Fibroblast of lung (primary cell): ENCODE measurements around the gene COPE. TPM values are rescaled to one million over a fixed set of nuclear protein-coding genes. Genes with fewer than 3 reads are reported as not detected.

Source experiments
- DNase-seq, 2 donors: peaks; one replicate each; pipeline versions ENCODE4 v3.0.0 to v3.0.0-alpha.2; 2010; ENCODE audit warnings: low read depth in 2 of 2
- H2AFZ ChIP-seq: 2 replicates; pipeline ENCODE4 v1.5.1; 2012; ENCODE audit warnings: low read length, control low read depth, inconsistent platforms
- H3K27ac ChIP-seq: 2 replicates; pipeline ENCODE4 v1.5.1; 2011; ENCODE audit warnings: low read length, control low read depth; ENCODE audit not compliant: insufficient read depth
- H3K27me3 ChIP-seq: 2 replicates; pipeline ENCODE4 v1.5.1; 2011; ENCODE audit warnings: mild to moderate bottlenecking, low read length; ENCODE audit not compliant: control insufficient read depth, insufficient read depth
- H3K36me3 ChIP-seq: 2 replicates; pipeline ENCODE4 v1.5.1; 2011; ENCODE audit warnings: low read length; ENCODE audit not compliant: control insufficient read depth, insufficient read depth
- H3K4me1 ChIP-seq: 2 replicates; pipeline ENCODE4 v1.5.1; 2011; ENCODE audit warnings: low read length; ENCODE audit not compliant: control insufficient read depth, insufficient read depth; ENCODE audit errors: extremely low read depth
- H3K4me2 ChIP-seq: 2 replicates; pipeline ENCODE4 v1.5.1; 2011; ENCODE audit warnings: low read length, control low read depth; ENCODE audit not compliant: insufficient read depth; ENCODE audit errors: extremely low read depth
- H3K4me3 ChIP-seq, 4 experiments: fragments of 200-600 bp in 1 of 4; sonication (generic) in 1 of 4; replicated peaks in 1 of 4; 2 replicates each; pipeline ENCODE4 v1.5.1; 2011 to 2016; ENCODE audit warnings: low read length in 4 of 4, low read depth in 3 of 4, mild to moderate bottlenecking in 3 of 4, control low read depth in 2 of 4, inconsistent platforms in 1 of 4, mixed read lengths in 1 of 4; ENCODE audit not compliant: insufficient read depth in 1 of 4; ENCODE audit errors: control extremely low read depth in 1 of 4
- H3K79me2 ChIP-seq: 2 replicates; pipeline ENCODE4 v1.5.1; 2012; ENCODE audit warnings: mild to moderate bottlenecking, low read length, inconsistent platforms; ENCODE audit not compliant: control insufficient read depth, insufficient read depth
- H3K9ac ChIP-seq: 2 replicates; pipeline ENCODE4 v1.5.1; 2011; ENCODE audit warnings: mild to moderate bottlenecking, low read length, control low read depth; ENCODE audit not compliant: insufficient read depth
- H3K9me3 ChIP-seq: 2 replicates; pipeline ENCODE4 v1.5.1; 2012; ENCODE audit warnings: low read depth, low read length; ENCODE audit not compliant: control insufficient read depth, insufficient read depth
- H4K20me1 ChIP-seq: 2 replicates; pipeline ENCODE4 v1.5.1; 2011; ENCODE audit warnings: low read length; ENCODE audit not compliant: control insufficient read depth, insufficient read depth; ENCODE audit errors: extremely low read depth
- CTCF ChIP-seq, 2 donors: IDR thresholded peaks in 1 of 2; conservative IDR thresholded peaks in 1 of 2; 1 replicate in 1 of 2; 2 replicates in 1 of 2; pipeline ENCODE4 v1.5.1; 2011 to 2012; ENCODE audit warnings: low read length in 2 of 2, control low read depth in 1 of 2, inconsistent platforms in 1 of 2, low read depth in 1 of 2, mild to moderate bottlenecking in 1 of 2
- EZH2 ChIP-seq: IDR thresholded peaks from 2 replicates; pipeline ENCODE4 v1.5.1; 2012; ENCODE audit warnings: low read length, control low read depth, mild to moderate bottlenecking; ENCODE audit errors: missing control alignments
- polyA plus RNA-seq, 2 donors: library from polyadenylated mRNA; depleted of rRNA in 1 of 2; stranded (reverse) in 1 of 2; unstranded in 1 of 2; fragments of >200 nt; gene quantifications; 2 replicates each; pipeline ENCODE4 v1.2.1, GENCODE V29; 2011 to 2012; ENCODE audit warnings: missing spikeins in 1 of 2
- total RNA-seq: library from RNA; depleted of rRNA; stranded (reverse); fragments of >200 nt; gene quantifications from 2 replicates; pipeline ENCODE4 v1.2.1, GENCODE V29; 2014

COPE gene
- total and polyA plus RNA-seq, 2 donors (not counting 1 experiment from before 2014, with no cell fraction given), result 146 to 182 TPM

- Histone ChIP-seq H4K20me1 (no peaks in the 10 kb centered on the region), H3K4me3 (no peak overlapping the region), H3K27ac (no peak overlapping the region), H3K9me3 (no peaks in the 10 kb centered on the region), H3K27me3 (no peaks in the 10 kb centered on the region), H3K4me2 (no peak overlapping the region), H2AFZ (no peak overlapping the region), H3K79me2 (no peaks in the 10 kb centered on the region), H3K36me3 (peaks cover 1% of the 10 kb centered on the region), H3K4me1 (no peaks in the 10 kb centered on the region), H3K9ac (no peak overlapping the region)
- no peak for TF ChIP-seq EZH2
- no peak for TF ChIP-seq CTCF (conservative IDR thresholded peaks at IDR 0.05 in 1 of 2, IDR thresholded peaks at IDR 0.05 in 1 of 2; ENCODE audit: low read depth in 1 of 2, low read length in 2 of 2)
- DNase-seq, result no peak
Measured at GRCh38 chr19:18951721-18952281, 32.6 kb upstream of the COPE start.

- H3K4me3 ChIP-seq, result no peak overlapping the region
- no peaks in the 10 kb centered on the region for H3K79me2 ChIP-seq
- no peaks in the 10 kb centered on the region for H3K9me3 ChIP-seq
- no peaks in the 10 kb centered on the region for H3K4me1 ChIP-seq
- H4K20me1 ChIP-seq, result no peaks in the 10 kb centered on the region
- no peak overlapping the region for H3K27ac ChIP-seq
- no peak for TF ChIP-seq EZH2
- TF ChIP-seq CTCF (conservative IDR thresholded peaks at IDR 0.05 in 1 of 2, IDR thresholded peaks at IDR 0.05 in 1 of 2; ENCODE audit: low read depth in 1 of 2, low read length in 2 of 2), result no peak
- H2AFZ ChIP-seq, result no peak overlapping the region
- H3K4me2 ChIP-seq, result no peak overlapping the region
- H3K9ac ChIP-seq, result no peak overlapping the region
- DNase-seq, result no peak
- H3K36me3 ChIP-seq, result peaks cover 1% of the 10 kb centered on the region
- H3K27me3 ChIP-seq, result no peaks in the 10 kb centered on the region
Measured at GRCh38 chr19:18949858-18950257, 30.7 kb upstream of the COPE start.

DNA sequence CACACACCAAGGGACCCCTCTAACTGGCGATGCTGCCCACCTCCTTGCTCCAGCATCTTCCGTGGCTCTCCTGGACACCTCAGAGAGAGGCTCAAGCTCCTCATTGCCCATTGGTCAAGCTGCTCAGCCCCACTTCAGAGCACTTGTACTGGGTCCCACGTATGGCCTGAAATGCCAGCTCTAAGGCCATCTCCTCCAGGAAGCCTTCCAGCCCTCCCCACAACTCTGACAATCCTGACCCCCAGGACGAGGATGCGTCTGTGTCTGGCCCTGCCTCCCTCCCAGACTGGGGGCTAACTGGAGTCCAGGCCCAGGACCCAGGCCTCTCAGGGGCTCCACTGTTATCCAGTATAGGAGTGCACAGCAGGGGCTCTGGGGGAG is 29.8 kb upstream of the COPE start:
- no peak for DNase-seq
- no peak overlapping the region for H2AFZ ChIP-seq
- H3K4me1 ChIP-seq, result no peaks in the 10 kb centered on the region
- peaks cover 1% of the 10 kb centered on the region for H3K36me3 ChIP-seq
- H3K79me2 ChIP-seq, result no peaks in the 10 kb centered on the region
- no peak overlapping the region for H3K4me2 ChIP-seq
- H4K20me1 ChIP-seq, result no peaks in the 10 kb centered on the region
- no peak overlapping the region for H3K9ac ChIP-seq
- H3K27me3 ChIP-seq, result no peaks in the 10 kb centered on the region
- H3K27ac ChIP-seq, result no peak overlapping the region
- TF ChIP-seq CTCF (conservative IDR thresholded peaks at IDR 0.05 in 1 of 2, IDR thresholded peaks at IDR 0.05 in 1 of 2; ENCODE audit: low read depth in 1 of 2, low read length in 2 of 2) (no peak), EZH2 (no peak)
- no peaks in the 10 kb centered on the region for H3K9me3 ChIP-seq
- no peak overlapping the region for H3K4me3 ChIP-seq
